Measurements from ENCODE around the gene BUD31. TPM values are rescaled to one million over a fixed set of nuclear protein-coding genes. Genes with fewer than 3 reads are reported as not detected.

BUD31 gene
- 150 TPM for polyA plus RNA-seq (2013, experiment 1 of 2)
- 161 TPM for polyA plus RNA-seq (2013, experiment 2 of 2)

- H3K27me3 ChIP-seq (ENCODE audit: insufficient read depth, low read length, poor library complexity): no peaks in the 10 kb centered on the region
- H3K4me3 ChIP-seq (ENCODE audit: low read length): peak within 1 kb of the TSS; percentile 99
- peaks cover 7% of the 10 kb centered on the region for H3K4me1 ChIP-seq (ENCODE audit: control insufficient read depth, low read depth, low read length)
- peak within 1 kb of the TSS; percentile 93 for H3K4ac ChIP-seq (ENCODE audit: low read depth, low read length)
- no CpG with 5 or more reads among the region's 72 CpGs for WGBS (ENCODE audit: extremely low coverage, insufficient coverage, low lambda C conversion rate)
- H3K23ac ChIP-seq (ENCODE audit: low read length): peak within 1 kb of the TSS; percentile 66
- H3K9ac ChIP-seq (ENCODE audit: low read length): peak within 1 kb of the TSS; percentile 98
- peak within 1 kb of the TSS; percentile 88 for H3K18ac ChIP-seq (ENCODE audit: low read length)
- peaks cover 15% of the 10 kb centered on the region for H3K36me3 ChIP-seq (ENCODE audit: control insufficient read depth, insufficient read depth, low read length)
- peaks cover 60% of the 10 kb centered on the region for H3K79me2 ChIP-seq (ENCODE audit: control insufficient read depth, insufficient read depth, low read length)
- H4K8ac ChIP-seq (ENCODE audit: low read depth, low read length): no peak within 1 kb of the TSS
- peak within 1 kb of the TSS; percentile 37 for H2BK120ac ChIP-seq (ENCODE audit: low read depth, low read length)
- peak within 1 kb of the TSS; percentile 93 for H3K27ac ChIP-seq (ENCODE audit: low read depth, low read length)
- peak within 1 kb of the TSS; percentile 99 for H3K56ac ChIP-seq (ENCODE audit: low read length)
- DNase-seq: peak; percentile 99
- peaks cover 28% of the 10 kb centered on the region for H3K79me1 ChIP-seq (ENCODE audit: low read length)
- no peak within 1 kb of the TSS for H2BK15ac ChIP-seq (replicated peaks; ENCODE audit: low read depth)
- peak within 1 kb of the TSS; percentile 98 for H3K4me2 ChIP-seq (ENCODE audit: low read length)
- H2AK5ac ChIP-seq (ENCODE audit: low read length): peak within 1 kb of the TSS; percentile 36
- H2BK5ac ChIP-seq (ENCODE audit: low read length): peak within 1 kb of the TSS; percentile 69
- no peak within 1 kb of the TSS for H4K5ac ChIP-seq (ENCODE audit: low read length)
These were observed at the start of gene BUD31, which contains the start of gene PDAP1 for GRCh38 chr7:99408379-99409191. BUD31 (plus strand) TSS chr7:99408969; CDS start chr7:99411093, 2,124 bp downstream. PDAP1 (minus strand) TSS chr7:99408597; CDS start chr7:99408548, 49 bp downstream.

GRCh38 chr7:99359465-99360154 is 49.2 kb upstream of the BUD31 start:
- Histone ChIP-seq H3K56ac (ENCODE audit: low read length) (no peak overlapping the region), H3K79me2 (ENCODE audit: control insufficient read depth, insufficient read depth, low read length) (no peaks in the 10 kb centered on the region), H3K23ac (ENCODE audit: low read length) (no peak overlapping the region), H3K4me1 (ENCODE audit: control insufficient read depth, low read depth, low read length) (no peaks in the 10 kb centered on the region), H3K4me3 (ENCODE audit: low read length) (no peak overlapping the region), H3K79me1 (ENCODE audit: low read length) (no peaks in the 10 kb centered on the region), H2AK5ac (ENCODE audit: low read length) (no peak overlapping the region), H3K27me3 (ENCODE audit: insufficient read depth, low read length, poor library complexity) (no peaks in the 10 kb centered on the region), H4K5ac (ENCODE audit: low read length) (no peak overlapping the region), H3K9ac (ENCODE audit: low read length) (no peak overlapping the region), H3K27ac (ENCODE audit: low read depth, low read length) (no peak overlapping the region), H3K18ac (ENCODE audit: low read length) (no peak overlapping the region), H3K4me2 (ENCODE audit: low read length) (no peak overlapping the region), H3K4ac (ENCODE audit: low read depth, low read length) (no peak overlapping the region), H2BK5ac (ENCODE audit: low read length) (no peak overlapping the region), H3K36me3 (ENCODE audit: control insufficient read depth, insufficient read depth, low read length) (peaks cover 14% of the 10 kb centered on the region), H2BK120ac (ENCODE audit: low read depth, low read length) (no peak overlapping the region), H4K8ac (ENCODE audit: low read depth, low read length) (no peak overlapping the region), H2BK15ac (replicated peaks; ENCODE audit: low read depth) (no peak overlapping the region)
- no CpG with 5 or more reads among the region's 22 CpGs for WGBS (ENCODE audit: extremely low coverage, insufficient coverage, low lambda C conversion rate)
- peak; percentile 60 for DNase-seq

- Histone ChIP-seq H3K4me1 (ENCODE audit: control insufficient read depth, low read depth, low read length) (no peaks in the 10 kb centered on the region), H4K8ac (ENCODE audit: low read depth, low read length) (no peak overlapping the region), H3K4ac (ENCODE audit: low read depth, low read length) (no peak overlapping the region), H3K79me2 (ENCODE audit: control insufficient read depth, insufficient read depth, low read length) (no peaks in the 10 kb centered on the region), H3K36me3 (ENCODE audit: control insufficient read depth, insufficient read depth, low read length) (peaks cover 14% of the 10 kb centered on the region), H3K18ac (ENCODE audit: low read length) (no peak overlapping the region), H3K4me2 (ENCODE audit: low read length) (no peak overlapping the region), H2AK5ac (ENCODE audit: low read length) (no peak overlapping the region), H2BK5ac (ENCODE audit: low read length) (no peak overlapping the region), H2BK15ac (replicated peaks; ENCODE audit: low read depth) (no peak overlapping the region), H3K79me1 (ENCODE audit: low read length) (no peaks in the 10 kb centered on the region), H3K27me3 (ENCODE audit: insufficient read depth, low read length, poor library complexity) (no peaks in the 10 kb centered on the region), H4K5ac (ENCODE audit: low read length) (no peak overlapping the region), H2BK120ac (ENCODE audit: low read depth, low read length) (no peak overlapping the region), H3K56ac (ENCODE audit: low read length) (no peak overlapping the region), H3K27ac (ENCODE audit: low read depth, low read length) (no peak overlapping the region), H3K9ac (ENCODE audit: low read length) (no peak overlapping the region), H3K23ac (ENCODE audit: low read length) (no peak overlapping the region), H3K4me3 (ENCODE audit: low read length) (no peak overlapping the region)
- no CpG with 5 or more reads among the region's 3 CpGs for WGBS (ENCODE audit: extremely low coverage, insufficient coverage, low lambda C conversion rate)
- DNase-seq: no peak
These were observed 46.0 kb upstream of the BUD31 start for GRCh38 chr7:99362801-99363200.

GRCh38 chr7:99363286-99363685 is 45.5 kb upstream of the BUD31 start:
- H3K27me3 ChIP-seq (ENCODE audit: insufficient read depth, low read length, poor library complexity): no peaks in the 10 kb centered on the region
- no peak overlapping the region for H4K8ac ChIP-seq (ENCODE audit: low read depth, low read length)
- no peaks in the 10 kb centered on the region for H3K79me2 ChIP-seq (ENCODE audit: control insufficient read depth, insufficient read depth, low read length)
- no peak overlapping the region for H3K56ac ChIP-seq (ENCODE audit: low read length)
- H3K4me2 ChIP-seq (ENCODE audit: low read length): no peak overlapping the region
- H4K5ac ChIP-seq (ENCODE audit: low read length): no peak overlapping the region
- H3K4me3 ChIP-seq (ENCODE audit: low read length): no peak overlapping the region
- H2BK15ac ChIP-seq (replicated peaks; ENCODE audit: low read depth): no peak overlapping the region
- no peak overlapping the region for H2BK5ac ChIP-seq (ENCODE audit: low read length)
- no peaks in the 10 kb centered on the region for H3K4me1 ChIP-seq (ENCODE audit: control insufficient read depth, low read depth, low read length)
- H2AK5ac ChIP-seq (ENCODE audit: low read length): no peak overlapping the region
- WGBS (ENCODE audit: extremely low coverage, insufficient coverage, low lambda C conversion rate): no CpG with 5 or more reads among the region's 5 CpGs
- DNase-seq: no peak
- no peak overlapping the region for H3K23ac ChIP-seq (ENCODE audit: low read length)
- no peak overlapping the region for H2BK120ac ChIP-seq (ENCODE audit: low read depth, low read length)
- no peak overlapping the region for H3K9ac ChIP-seq (ENCODE audit: low read length)
- no peak overlapping the region for H3K27ac ChIP-seq (ENCODE audit: low read depth, low read length)
- peaks cover 13% of the 10 kb centered on the region for H3K36me3 ChIP-seq (ENCODE audit: control insufficient read depth, insufficient read depth, low read length)
- H3K79me1 ChIP-seq (ENCODE audit: low read length): no peaks in the 10 kb centered on the region
- no peak overlapping the region for H3K4ac ChIP-seq (ENCODE audit: low read depth, low read length)
- H3K18ac ChIP-seq (ENCODE audit: low read length): no peak overlapping the region

GRCh38 chr7:99365318-99366141 is 43.2 kb upstream of the BUD31 start:
- Histone ChIP-seq H3K4me3 (ENCODE audit: low read length) (no peak overlapping the region), H3K79me2 (ENCODE audit: control insufficient read depth, insufficient read depth, low read length) (no peaks in the 10 kb centered on the region), H3K4ac (ENCODE audit: low read depth, low read length) (no peak overlapping the region), H2BK15ac (replicated peaks; ENCODE audit: low read depth) (no peak overlapping the region), H3K79me1 (ENCODE audit: low read length) (no peaks in the 10 kb centered on the region), H4K5ac (ENCODE audit: low read length) (no peak overlapping the region), H3K23ac (ENCODE audit: low read length) (no peak overlapping the region), H3K4me2 (ENCODE audit: low read length) (no peak overlapping the region), H2BK5ac (ENCODE audit: low read length) (no peak overlapping the region), H3K36me3 (ENCODE audit: control insufficient read depth, insufficient read depth, low read length) (peaks cover 6% of the 10 kb centered on the region), H2AK5ac (ENCODE audit: low read length) (no peak overlapping the region), H3K27ac (ENCODE audit: low read depth, low read length) (no peak overlapping the region), H3K56ac (ENCODE audit: low read length) (no peak overlapping the region), H3K27me3 (ENCODE audit: insufficient read depth, low read length, poor library complexity) (no peaks in the 10 kb centered on the region), H4K8ac (ENCODE audit: low read depth, low read length) (no peak overlapping the region), H2BK120ac (ENCODE audit: low read depth, low read length) (no peak overlapping the region), H3K18ac (ENCODE audit: low read length) (no peak overlapping the region), H3K4me1 (ENCODE audit: control insufficient read depth, low read depth, low read length) (no peaks in the 10 kb centered on the region), H3K9ac (ENCODE audit: low read length) (no peak overlapping the region)
- peak; percentile 69 for DNase-seq
- no CpG with 5 or more reads among the region's 17 CpGs for whole genome bisulfite sequencing (ENCODE audit: extremely low coverage, insufficient coverage, low lambda C conversion rate)

Data from mesendoderm (in vitro differentiated cells).